Lower lobe of right lung (tissue), 2 donors: ENCODE data around the gene PFKFB3. TPM values are rescaled to one million over a fixed set of nuclear protein-coding genes. Genes with fewer than 3 reads are reported as not detected.

Experiments
- ATAC-seq, 2 donors: fragments of 200-7000 bp; cut with Tn5 transposase; one replicate each; pipeline ENCODE4 v1.9.1; 2020 to 2022; ENCODE audit warnings: mild to moderate bottlenecking in 2 of 2, moderate library complexity in 2 of 2
- DNase-seq: peaks from one replicate; pipeline ENCODE4 v3.0.0-alpha.2; 2020
- H3K27ac ChIP-seq: fragments of 200-600 bp; one replicate; pipeline ENCODE4 v1.8.0; 2022
- H3K27me3 ChIP-seq: fragments of 200-600 bp; one replicate; pipeline ENCODE4 v1.8.0; 2022; ENCODE audit warnings: low read depth
- H3K36me3 ChIP-seq: fragments of 200-600 bp; one replicate; pipeline ENCODE4 v1.8.0; 2022; ENCODE audit warnings: mild to moderate bottlenecking
- H3K4me1 ChIP-seq: fragments of 200-600 bp; one replicate; pipeline ENCODE4 v1.8.0; 2022
- H3K4me3 ChIP-seq: fragments of 200-600 bp; one replicate; pipeline ENCODE4 v1.8.0; 2022; ENCODE audit warnings: mild to moderate bottlenecking
- H3K9me3 ChIP-seq: fragments of 200-600 bp; one replicate; pipeline ENCODE4 v1.8.0; 2022
- CTCF ChIP-seq: fragments of 200-600 bp; IDR thresholded peaks from one replicate; pipeline ENCODE4 v1.8.0; 2022; ENCODE audit warnings: antibody characterized with exemption, mild to moderate bottlenecking
- intact Hi-C: fragments of 100-400 bp; cut with DNase I; formaldehyde crosslinking; loops from one replicate; pipeline ENCODE4 v1.11.0; 2022
- total RNA-seq: library from RNA; stranded (reverse); fragmentation: NEBNext Ultra II Directional; extraction: Animal tissue kit (Norgen Biotek cat#: 25700); gene quantifications from one replicate; pipeline ENCODE4 v1.2.1, GENCODE V29; 2021
- donor health status: DM: no; HTN: yes; CAD: no; lungs with severe emphysema.

The PFKFB3 gene
- total RNA-seq, 1 donor from 2014 or later = 78.5 TPM

GRCh38 chr10:6228010-6228511 is 25.3 kb downstream of the PFKFB3 start:
- TF ChIP-seq CTCF = no peak
- Histone ChIP-seq H3K36me3 (peaks cover 100% of the 10 kb centered on the region), H3K27me3 (no peaks in the 10 kb centered on the region), H3K4me3 (no peak overlapping the region), H3K27ac (no peak overlapping the region), H3K9me3 (no peaks in the 10 kb centered on the region), H3K4me1 (no peaks in the 10 kb centered on the region)
- peak; percentile 27 for DNase-seq
- no peak for ATAC-seq
- intact Hi-C loops = no loop called here

- DNase-seq (peak; percentile 19), ATAC-seq (no peak)
- H3K36me3 ChIP-seq = peaks cover 100% of the 10 kb centered on the region
These were observed 25.9 kb downstream of the PFKFB3 start for GRCh38 chr10:6228647-6229046.

GRCh38 chr10:6229290-6229689 is 26.6 kb downstream of the PFKFB3 start:
- no peak overlapping the region for H3K27ac ChIP-seq
- peak; percentile 39 for DNase-seq
- no peak for TF ChIP-seq CTCF
- H3K4me3 ChIP-seq = no peak overlapping the region
- no peaks in the 10 kb centered on the region for H3K27me3 ChIP-seq
- H3K36me3 ChIP-seq = peaks cover 100% of the 10 kb centered on the region
- no peak for ATAC-seq
- H3K4me1 ChIP-seq = no peaks in the 10 kb centered on the region
- no peaks in the 10 kb centered on the region for H3K9me3 ChIP-seq
- intact Hi-C loops = no loop called here

More at GRCh38 chr10:6228647-6229046, 25.9 kb downstream of the PFKFB3 start:
- H3K9me3 ChIP-seq = no peaks in the 10 kb centered on the region
- no peak overlapping the region for H3K4me3 ChIP-seq
- H3K27me3 ChIP-seq = no peaks in the 10 kb centered on the region
- intact Hi-C loops = no loop called here
- no peak overlapping the region for H3K27ac ChIP-seq
- no peak for TF ChIP-seq CTCF
- no peaks in the 10 kb centered on the region for H3K4me1 ChIP-seq

GRCh38 chr10:6229746-6230145 is 27.0 kb downstream of the PFKFB3 start:
- TF ChIP-seq CTCF = no peak
- H3K27me3 ChIP-seq = no peaks in the 10 kb centered on the region

GRCh38 chr10:6230315-6230714 is 27.6 kb downstream of the PFKFB3 start:
- intact Hi-C loops = no loop called here
- Histone ChIP-seq H3K36me3 (peaks cover 94% of the 10 kb centered on the region), H3K4me3 (no peak overlapping the region), H3K9me3 (no peaks in the 10 kb centered on the region), H3K4me1 (no peaks in the 10 kb centered on the region), H3K27ac (no peak overlapping the region), H3K27me3 (no peaks in the 10 kb centered on the region)
- ATAC-seq (no peak), DNase-seq (peak; percentile 17)
- no peak for TF ChIP-seq CTCF

More at GRCh38 chr10:6229746-6230145, 27.0 kb downstream of the PFKFB3 start:
- ATAC-seq = no peak
- H3K27ac ChIP-seq = no peak overlapping the region
- DNase-seq = peak; percentile 16
- intact Hi-C loops = no loop called here
- no peaks in the 10 kb centered on the region for H3K9me3 ChIP-seq
- H3K4me3 ChIP-seq = no peak overlapping the region
- H3K4me1 ChIP-seq = no peaks in the 10 kb centered on the region
- peaks cover 99% of the 10 kb centered on the region for H3K36me3 ChIP-seq

- TF ChIP-seq CTCF = no peak
- Histone ChIP-seq H3K27ac (no peak overlapping the region), H3K4me1 (no peaks in the 10 kb centered on the region), H3K36me3 (peaks cover 94% of the 10 kb centered on the region), H3K9me3 (no peaks in the 10 kb centered on the region), H3K4me3 (no peak overlapping the region), H3K27me3 (no peaks in the 10 kb centered on the region)
- intact Hi-C loops = no loop called here
- ATAC-seq (no peak), DNase-seq (peak; percentile 24)
These were observed 28.4 kb downstream of the PFKFB3 start for GRCh38 chr10:6231146-6231545.
